ENCODE results near the gene KRT79. TPM values are rescaled to one million over a fixed set of nuclear protein-coding genes. Genes with fewer than 3 reads are reported as not detected.
"Not testable (repeated sequence)": the region's sequence is repeated elsewhere in the genome, so short reads cannot be mapped to it uniquely, and the experiment has no call there.

Gene KRT79
- polyA plus RNA-seq, 4 donors, result 0.09 TPM; not detected in 3

DNA sequence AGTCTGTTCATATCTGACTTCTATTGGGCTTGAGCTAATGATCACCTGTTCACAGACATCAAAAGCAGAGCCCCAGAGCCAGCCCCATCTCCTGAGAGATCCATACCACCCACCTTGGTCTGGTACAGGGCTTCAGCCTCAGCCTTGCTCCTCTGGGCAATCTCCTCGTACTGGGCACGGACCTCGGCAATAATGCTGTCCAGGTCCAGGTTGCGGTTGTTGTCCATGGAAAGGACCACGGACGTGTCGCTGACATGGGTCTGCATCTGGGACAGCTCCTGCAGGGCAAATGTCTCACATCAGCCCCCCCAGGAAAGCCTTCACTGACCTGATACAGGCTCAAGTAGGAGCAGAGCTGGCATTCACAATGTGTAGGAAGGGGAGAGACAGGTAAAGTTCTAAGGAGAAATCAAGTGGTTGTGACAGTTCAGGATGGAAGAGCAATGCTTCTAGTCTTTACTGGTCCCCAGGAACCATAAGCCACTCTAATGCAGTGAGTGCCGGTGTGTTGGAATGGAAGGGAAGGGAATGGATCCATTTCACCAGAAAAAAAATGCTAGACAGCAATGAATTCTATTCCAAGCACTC lies 25.4 kb downstream of the KRT79 start:
- no peak for DNase-seq (ENCODE audit: low read depth in 4 of 4, low spot score in 3 of 4)

DNA sequence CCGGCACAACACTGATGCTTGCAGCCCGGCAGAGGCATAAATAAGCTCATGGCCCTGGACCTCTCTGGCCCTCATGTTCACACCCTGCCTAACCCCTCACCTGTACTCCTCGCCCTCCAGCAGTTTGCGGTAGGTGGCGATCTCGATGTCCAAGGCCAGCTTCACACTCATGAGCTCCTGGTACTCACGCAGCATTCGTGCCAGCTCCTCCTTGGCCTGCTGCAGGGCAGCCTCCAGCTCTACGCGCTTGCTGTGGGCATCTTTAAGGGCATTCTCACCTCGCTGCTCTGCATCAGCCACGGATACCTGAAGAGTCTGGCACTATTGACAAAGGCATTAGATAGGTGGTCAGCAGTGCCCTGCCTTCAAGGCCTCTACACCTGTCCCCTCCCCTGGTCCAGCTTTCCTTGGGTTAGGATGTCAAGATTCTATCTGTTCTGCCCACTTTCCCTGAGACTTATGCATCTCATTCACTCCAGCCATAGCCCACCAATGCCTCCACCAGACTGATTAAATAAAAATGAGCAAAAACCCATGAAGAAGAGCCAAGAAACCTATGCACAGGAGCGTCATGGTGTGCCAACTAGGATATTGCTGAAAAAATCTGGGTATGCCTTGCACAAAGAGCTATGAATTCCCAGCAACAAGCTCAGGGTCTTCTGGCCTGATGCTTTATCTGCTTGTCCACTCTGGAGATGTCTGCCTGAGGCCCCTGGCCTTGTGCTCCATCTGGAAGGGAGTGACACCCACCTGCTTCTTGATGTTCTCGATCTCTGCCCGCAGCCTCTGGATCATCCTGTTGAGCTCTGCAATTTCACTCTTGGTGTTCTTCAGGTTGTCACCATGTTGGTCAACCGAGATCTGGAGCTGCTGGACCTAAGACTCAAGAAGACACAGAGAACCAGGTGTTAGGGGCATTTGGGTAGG lies 26.3 kb downstream of the KRT79 start:
- DNase-seq (ENCODE audit: low read depth in 4 of 4, low spot score in 3 of 4), result no peak

DNA sequence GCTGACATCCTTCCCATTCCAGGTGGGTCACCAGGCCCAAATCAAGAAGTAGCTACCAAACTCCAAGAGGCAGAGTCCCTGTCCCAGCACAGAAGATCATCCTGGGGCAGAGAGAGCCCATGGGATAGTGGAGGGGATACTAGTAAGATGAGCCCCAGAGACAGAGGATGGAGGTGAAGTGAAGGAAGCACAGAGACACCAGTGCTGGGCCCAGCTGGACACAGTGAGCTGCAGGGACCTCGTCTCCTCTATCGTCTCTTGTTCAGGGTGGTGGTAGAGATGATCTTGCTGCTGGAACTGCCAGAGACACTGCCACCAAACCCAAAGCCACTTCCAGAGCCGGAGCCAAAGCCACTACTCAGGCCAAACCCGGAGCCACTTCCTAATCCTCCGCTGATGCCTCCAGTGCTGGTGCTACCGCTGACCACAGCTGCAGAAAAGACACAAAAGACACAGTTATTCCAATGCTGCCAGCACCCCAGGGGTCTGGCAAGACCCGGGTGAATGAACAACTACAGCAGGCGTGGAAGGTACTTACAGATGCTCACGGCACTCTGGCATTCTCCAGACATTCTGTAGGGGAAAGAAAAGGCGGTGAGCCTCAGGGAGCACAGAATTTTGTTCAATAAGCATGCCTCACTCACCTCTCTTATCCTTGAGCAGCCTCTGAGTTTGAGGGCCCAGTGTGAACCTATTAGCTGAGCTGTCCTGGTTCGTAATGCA lies 27.1 kb downstream of the KRT79 start:
- no peak for DNase-seq (ENCODE audit: low read depth in 4 of 4, low spot score in 3 of 4)

DNA sequence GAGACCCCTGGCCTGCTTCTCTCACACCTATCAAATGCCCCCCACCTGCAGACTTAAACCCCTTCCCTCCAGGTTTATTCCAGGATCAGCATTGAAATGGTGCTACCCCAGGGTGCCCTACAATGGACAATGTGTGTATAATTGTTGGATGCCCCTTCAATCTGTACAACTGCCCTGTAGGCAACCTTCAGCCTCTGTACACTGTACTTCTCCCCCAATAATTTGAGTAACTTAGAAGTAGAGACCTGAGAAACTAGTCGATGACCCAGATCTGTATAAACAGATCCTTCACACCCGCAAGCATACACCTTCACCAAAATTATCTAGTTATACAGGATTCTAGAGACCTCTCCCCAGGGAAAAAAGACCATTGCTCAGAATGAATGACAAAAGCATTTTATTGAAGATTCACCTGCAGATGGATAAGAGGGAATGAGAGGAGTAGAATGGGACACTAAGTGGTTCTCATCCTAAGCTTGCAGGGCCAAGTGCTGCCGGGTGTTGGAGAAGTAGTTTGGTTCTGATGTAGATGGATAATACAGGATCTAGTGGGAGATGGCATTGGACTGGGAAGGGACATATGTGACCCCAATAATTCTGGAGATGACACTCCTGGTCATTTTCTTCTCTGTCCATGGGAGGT lies 27.8 kb downstream of the KRT79 start:
- DNase-seq (ENCODE audit: low read depth in 4 of 4, low spot score in 3 of 4), result no peak

DNA sequence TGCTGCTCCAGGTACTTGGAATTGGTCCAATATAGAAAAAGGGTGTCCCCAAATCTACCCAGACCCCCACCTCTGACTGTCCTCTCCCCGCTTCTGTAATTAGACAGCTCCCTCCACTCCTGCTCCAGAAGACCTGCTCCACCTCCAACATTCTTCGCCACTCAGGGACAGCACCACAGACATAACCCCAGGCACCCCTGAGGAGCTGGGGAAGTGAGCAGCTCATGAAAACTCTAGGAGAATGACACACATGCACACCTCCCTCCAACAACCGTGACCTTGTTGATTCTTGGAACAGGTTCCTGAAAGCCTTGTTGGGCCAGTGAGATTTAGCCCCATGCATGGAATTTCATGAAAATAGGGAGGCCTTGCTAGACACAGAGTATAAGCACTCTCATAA lies 28.4 kb downstream of the KRT79 start:
- no peak for DNase-seq (ENCODE audit: low read depth in 4 of 4, low spot score in 3 of 4)

DNA sequence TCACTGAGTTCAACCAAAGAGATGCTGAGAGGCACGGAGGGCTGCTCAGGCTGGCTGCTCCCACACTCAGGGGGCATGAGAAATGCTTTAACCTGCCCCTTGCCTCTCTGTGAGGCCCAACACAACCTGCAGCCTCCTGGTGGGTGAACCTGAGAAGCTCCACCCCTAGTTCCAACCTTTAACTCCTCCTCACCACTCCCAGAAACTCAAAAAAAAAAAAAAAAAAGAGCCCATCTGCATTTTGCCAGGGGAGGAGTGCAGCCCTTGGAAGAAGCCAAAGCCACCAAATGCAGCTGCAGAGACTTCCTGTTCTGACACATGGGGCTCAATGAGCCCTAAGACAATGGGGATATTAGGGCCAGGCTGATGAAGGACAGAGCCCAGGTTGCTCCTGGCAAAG lies 29.1 kb downstream of the KRT79 start:
- DNase-seq (ENCODE audit: low read depth in 4 of 4, low spot score in 3 of 4), result no peak

DNA sequence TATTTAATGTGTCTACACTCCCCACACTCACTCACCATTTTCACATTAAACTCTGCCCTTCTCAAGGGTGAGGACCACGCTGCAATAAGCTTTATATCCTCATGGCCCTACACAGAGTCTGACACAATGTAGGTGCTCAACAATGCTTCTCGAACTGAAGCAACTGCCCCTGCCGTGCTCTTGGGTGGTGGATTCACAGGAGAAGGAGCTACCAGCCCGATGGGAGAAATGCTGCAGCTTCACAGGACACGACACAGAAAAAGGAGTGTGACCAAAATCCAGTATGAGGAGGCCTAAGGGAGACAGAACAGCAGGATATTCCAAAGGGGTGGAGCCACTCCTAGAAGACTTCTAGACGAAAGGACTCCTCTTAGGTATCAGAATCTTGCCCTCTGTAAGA lies 31.7 kb downstream of the KRT79 start:
- no peak for DNase-seq (ENCODE audit: low read depth in 4 of 4, low spot score in 3 of 4)

DNA sequence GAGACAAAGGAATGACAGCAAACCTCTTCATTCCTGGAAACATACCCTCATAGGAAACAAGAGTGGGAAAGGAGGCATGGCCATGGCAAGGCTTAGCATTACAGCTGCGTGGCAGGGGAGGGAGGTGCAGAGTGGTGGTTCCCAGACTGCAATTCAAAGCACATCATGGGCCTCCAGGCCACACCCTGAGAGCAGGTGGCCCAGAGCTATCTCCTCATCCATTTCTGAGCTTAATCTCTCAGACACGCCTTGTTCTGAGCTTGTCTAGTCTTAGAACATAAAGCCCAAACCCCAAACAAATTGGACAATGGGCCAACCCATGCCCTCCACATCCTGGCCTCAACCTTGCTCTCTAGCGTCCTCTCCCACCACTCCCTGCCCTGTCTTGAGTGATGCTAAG lies 32.3 kb downstream of the KRT79 start:
- DNase-seq (ENCODE audit: low read depth in 4 of 4, low spot score in 3 of 4), result no peak

DNA sequence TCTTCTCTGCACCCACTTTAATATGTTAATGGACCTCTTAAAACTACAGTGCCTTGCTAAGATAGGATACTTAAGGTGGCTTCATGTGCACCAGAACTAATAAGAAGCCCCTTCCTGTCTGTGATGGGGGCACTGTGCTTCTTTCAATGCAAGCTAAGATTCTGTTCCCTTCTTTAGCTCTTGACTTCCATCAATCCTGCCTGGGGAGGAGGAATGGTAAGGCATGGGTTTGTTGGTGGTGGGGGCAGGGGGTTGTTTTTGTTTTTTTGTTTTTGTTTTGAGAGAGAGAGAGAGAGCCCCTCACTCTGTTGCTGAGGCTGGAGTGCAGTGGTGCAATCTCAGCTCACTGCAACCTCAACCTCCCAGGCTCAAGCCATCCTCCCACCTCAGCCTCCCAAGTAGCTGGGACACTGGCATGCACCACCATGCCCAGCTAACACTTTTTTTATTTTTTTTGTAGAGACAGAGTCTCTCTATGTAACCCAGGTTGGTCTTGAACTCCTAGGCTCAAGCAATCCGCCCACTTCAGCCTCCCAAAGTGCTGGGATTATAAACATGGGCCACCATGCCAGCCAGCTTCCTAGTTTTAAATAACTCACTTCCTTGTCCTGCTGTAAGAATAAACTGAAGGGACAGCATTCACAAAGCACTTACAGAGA lies 33.7 kb downstream of the KRT79 start:
- DNase-seq (ENCODE audit: low read depth in 4 of 4, low spot score in 3 of 4), result no peak

DNA sequence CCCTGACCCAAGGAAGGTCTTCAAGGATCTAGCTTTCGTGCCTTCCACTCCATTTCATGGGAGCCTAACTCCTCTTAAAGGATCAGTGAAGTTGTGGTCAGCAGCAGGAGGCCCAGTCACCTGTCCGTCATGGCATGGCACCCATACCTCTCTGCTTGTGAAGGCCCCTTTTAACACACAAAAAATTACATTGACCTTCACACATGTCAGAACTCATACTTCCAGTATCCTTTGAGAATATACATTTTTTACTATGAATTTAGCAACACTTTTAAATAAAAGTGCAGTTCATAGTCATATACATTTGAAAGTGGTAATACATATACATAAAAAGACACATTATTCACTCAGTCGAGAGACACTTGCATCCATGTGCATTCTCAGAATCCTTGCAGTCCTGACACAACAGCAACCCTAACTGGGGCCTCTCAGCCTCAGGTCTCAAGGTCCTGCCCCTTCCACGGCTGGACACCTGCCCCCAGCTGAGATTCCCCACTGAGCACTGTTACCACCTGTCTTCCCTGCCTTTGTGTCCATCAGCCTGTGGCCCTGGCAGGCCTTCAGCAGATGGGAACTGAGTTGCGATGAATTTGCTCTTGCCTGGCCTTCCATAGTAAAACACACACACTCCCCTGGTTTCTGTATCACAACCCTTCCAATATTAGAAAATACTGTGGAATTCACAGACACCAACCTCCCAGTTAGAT lies 34.5 kb downstream of the KRT79 start:
- DNase-seq (ENCODE audit: low read depth in 4 of 4, low spot score in 3 of 4), result no peak

DNA sequence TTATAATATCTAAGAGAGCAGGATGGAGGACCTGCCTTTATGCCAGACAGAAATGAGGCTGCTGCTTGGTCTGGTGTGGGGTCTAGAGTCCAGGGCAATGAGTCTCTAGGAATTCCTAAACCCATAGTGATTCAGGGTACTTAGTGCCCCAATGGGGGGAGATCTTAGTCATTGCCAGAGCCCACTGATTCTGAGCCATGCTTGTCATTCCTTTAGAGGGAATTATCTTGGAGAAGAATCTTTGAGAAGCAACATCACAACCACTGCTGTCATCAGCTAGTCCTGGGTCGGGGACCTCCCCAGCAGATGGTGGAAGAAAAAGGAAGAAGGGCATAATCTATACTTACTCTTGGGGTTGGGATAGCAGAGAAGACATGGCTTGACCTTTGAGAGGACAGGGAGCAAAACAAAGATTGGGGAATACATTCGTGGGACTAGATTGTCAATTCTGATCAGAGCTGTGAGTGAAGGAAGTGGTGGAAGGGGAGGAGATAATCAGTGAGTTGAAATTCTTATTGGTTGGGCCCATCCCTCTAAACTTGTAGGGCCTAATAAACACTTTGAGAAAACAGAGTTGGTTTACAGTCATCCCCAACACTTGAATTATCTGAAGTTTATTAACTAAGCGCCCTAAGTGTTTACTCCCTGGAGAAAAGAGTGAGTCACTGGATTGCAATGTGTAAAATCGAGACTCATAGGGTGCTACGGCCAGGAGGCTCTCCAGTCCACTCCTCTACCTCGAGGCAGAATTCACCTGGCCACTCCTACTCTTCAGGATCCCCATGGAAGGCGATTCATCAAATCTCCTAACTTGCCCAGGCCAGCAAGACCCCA lies 35.2 kb downstream of the KRT79 start:
- DNase-seq (ENCODE audit: low read depth in 4 of 4, low spot score in 3 of 4), result no peak

DNA sequence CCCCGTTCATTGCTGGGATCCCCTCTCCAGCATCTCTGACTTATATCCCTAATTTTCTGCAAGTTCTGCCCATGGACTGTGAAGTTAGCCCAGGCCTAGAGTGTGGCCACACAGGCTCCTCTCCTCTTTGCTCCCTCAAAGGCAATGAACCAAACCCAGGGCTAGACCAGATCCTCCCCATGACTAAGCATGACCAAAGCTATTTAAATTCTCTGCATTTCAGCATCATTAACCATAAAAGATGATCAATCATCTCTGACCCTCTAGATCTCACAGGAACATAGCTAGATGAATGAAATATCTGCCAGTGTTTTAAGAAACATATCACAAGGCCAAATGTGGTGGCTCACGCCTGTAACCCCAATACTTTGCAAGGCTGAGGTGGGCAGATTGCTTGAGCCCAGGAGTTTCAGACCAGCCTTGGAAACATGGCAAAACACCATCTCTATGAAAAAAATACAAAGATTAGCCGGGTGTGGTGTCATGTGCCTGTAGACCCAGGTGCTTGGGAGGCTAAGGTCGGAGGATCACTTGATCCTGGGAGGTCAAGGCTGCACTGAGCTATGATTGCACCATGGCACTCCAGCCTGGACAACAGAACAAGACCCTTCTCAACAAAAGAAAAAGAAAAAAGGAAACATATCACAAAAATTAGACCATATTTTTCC lies 36.0 kb downstream of the KRT79 start:
- no peak for DNase-seq (ENCODE audit: low read depth in 4 of 4, low spot score in 3 of 4)

DNA sequence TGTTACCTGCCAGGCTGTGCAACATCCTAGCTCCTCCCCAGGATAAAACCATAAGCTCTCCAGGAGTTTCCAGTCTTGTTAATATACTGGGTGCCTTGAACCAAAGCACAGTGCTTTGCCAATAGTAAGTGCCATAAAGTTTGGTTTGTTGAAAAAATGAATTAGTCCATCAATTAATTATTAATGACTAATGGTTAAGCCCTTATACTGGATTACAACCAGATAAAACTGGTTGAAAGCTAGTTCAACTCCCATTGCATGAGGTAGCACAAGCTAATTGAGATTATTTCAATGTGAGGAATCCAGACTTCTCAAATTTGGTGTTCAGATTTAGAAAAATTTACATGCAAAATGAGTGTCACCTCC lies 36.6 kb downstream of the KRT79 start:
- DNase-seq (ENCODE audit: low read depth in 4 of 4, low spot score in 3 of 4), result no peak

DNA sequence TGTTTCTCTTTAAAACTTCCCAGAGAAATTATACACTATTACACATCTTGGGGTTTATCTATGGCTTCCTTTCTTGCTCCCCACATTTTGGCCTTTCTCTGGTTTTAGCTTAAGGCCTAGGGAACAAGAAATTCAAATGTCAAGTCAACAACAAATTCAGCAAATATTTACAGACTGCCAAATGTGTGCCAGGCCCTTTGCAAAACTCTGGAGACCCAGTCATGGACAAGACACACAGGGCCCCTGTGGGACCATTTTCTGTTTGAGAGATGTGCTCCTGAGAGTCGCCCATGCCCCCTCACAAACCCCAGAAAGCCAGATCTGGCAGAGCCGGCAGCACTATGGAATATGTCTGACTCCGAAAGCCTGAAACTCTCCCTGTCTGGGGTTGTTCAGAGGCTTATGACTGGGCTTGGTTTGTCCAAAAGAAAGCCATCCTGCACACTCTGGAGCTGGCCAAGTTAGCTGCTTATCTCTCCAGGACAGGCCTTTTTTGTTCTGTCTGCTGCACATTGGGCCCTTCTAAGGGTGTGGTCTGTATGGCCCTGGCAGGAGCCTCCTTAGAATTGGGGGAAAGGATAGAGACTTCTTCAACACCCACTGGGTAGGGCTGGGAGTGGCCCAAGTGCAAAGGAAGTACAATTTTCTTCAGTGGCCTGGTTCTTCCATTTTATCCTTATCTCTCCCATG lies 37.1 kb downstream of the KRT79 start:
- DNase-seq (ENCODE audit: low read depth in 4 of 4, low spot score in 3 of 4), result no peak

DNA sequence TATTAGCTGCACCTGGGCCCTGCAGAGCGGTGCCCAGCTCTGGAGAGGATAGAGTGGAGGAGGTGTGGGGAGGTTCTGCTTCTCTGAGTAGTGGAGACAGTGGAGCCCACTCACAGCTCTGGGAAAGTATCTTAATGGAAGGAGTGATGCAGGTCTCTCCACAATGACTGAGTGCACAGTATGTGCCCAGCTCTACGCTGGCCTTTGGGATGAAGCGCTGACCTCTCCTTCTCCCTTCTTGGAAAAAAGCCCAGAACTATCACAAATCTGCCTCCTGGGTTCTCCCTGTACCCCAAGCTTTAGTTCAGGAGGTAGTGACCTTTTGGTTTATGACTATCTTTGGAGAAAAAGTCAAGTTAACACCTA lies 37.7 kb downstream of the KRT79 start:
- DNase-seq (ENCODE audit: low read depth in 4 of 4, low spot score in 3 of 4), result no peak

DNA sequence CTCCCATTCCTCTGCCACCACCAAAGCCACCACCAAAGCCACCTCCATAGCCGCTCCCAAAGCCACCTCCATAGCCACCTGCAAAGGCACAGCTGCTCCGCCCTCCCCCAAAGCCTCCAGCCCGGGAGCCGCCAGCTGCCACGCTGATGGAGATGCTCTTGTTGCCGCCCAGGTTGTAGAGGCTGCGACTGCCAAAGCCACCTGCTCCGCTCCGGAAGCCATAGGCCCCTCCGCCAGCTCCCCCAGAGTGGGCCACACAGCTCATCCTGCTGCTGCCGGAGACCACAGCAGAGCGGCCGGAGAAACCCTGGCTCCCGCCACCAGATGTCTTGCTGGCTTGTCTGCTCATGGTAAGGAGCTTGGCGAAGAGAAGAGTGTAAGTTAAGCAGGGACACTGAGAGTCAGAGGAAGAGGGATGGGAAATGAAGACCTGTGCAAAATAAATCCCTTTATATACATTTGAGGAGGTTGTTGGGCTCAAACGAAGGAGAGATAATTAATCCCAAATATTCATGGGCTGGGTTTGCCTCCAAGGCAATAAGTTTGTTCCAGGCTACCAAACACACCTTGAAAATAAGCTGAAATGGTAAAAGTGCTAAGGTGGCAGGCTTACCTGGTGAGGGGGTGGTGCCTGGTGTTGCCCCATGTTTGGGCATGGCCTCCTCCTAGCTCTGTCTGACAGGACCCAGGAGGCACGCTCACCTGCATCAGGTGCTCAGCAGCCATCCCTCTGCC lies 38.2 kb downstream of the KRT79 start, which contains the start of gene KRT3:
KRT3 (minus strand) TSS at position 424 of the 735 bp plus-strand sequence; CDS start at position 349, 75 bp downstream.
- no peak for DNase-seq (ENCODE audit: low read depth in 4 of 4, low spot score in 3 of 4)

DNA sequence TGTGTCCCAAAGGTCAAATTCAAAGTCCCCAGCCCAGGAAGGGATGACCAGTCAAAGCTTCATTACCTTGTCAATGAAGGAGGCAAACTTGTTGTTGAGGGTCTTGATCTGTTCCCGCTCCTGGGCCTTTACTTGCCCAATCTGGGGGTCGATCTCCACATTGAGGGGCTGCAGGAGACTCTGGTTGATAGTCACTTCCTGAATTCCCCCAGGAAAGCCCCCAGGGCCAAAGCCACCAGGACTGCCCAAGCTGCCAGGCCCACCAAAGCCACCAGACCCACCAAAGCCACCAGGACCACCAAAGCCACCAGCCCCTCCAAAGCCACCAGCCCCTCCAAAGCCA lies 38.8 kb downstream of the KRT79 start:
- DNase-seq (ENCODE audit: low read depth in 4 of 4, low spot score in 3 of 4), result not testable (repeated sequence)
